GM12878 (cell line): ENCODE measurements around the gene GKN2.

Experiments
- CREM ChIP-seq: IDR thresholded peaks from 2 replicates; pipeline ENCODE4 v1.6.1; 2014; ENCODE audit warnings: antibody characterized with exemption, low read depth
- FOS ChIP-seq: IDR thresholded peaks from 3 replicates; pipeline ENCODE4 v1.6.1; 2011; ENCODE audit warnings: borderline replicate concordance; ENCODE audit not compliant: insufficient read length; ENCODE audit errors: extremely low read depth
- IRF4 ChIP-seq: IDR thresholded peaks from 2 replicates; pipeline ENCODE4 v1.6.1; 2011; ENCODE audit warnings: low read depth, low read length
- TF ChIP-seq, protein P1 (sequence below), 3 experiments: IDR thresholded peaks in 2 of 3; conservative IDR thresholded peaks in 1 of 3; 2 replicates each; pipeline ENCODE4 v1.5.1; 2011; ENCODE audit warnings: low read depth in 3 of 3, low read length in 3 of 3, mild to moderate bottlenecking in 3 of 3, control low read depth in 2 of 3, moderate library complexity in 2 of 3, inconsistent platforms in 1 of 3, mixed read lengths in 1 of 3; ENCODE audit not compliant: control insufficient read depth in 2 of 3, insufficient read depth in 1 of 3; ENCODE audit errors: extremely low read depth in 1 of 3

DNA sequence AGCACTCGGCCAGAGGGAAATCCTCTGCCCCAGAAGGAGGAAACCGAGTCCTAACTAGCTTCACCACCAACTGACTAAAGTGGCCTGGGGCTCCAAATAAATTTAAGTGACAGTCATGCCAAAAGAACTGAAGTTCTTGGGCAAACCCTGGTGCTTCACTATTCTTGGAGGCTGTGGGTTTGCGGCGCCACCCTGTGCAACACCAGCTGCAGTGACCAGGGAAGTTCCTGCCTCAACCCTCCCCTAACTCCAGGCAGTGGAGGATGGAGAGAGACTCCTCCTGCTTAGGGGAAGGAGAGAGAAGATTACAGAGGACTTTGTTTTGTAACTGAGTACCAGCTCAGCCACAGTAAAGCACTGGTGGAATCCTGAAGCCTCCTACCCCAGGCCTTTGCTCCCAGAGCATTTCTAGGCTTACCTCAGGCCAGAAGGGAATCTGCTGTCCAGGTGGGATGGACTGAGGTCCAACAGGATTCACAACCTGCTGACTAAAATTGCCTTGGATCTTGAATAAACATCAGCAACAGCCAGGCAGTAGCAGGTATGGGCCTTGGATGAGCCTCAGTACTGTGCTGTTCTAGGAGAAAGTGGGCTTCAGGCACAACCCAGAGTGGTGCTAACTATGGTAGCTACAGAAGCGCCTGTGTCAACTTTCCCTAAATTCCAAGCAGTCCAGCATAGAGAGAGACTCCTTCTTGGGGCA is 52.0 kb downstream of the GKN2 start:
- TF ChIP-seq FOS: no peak
- TF ChIP-seq, protein P1, sequence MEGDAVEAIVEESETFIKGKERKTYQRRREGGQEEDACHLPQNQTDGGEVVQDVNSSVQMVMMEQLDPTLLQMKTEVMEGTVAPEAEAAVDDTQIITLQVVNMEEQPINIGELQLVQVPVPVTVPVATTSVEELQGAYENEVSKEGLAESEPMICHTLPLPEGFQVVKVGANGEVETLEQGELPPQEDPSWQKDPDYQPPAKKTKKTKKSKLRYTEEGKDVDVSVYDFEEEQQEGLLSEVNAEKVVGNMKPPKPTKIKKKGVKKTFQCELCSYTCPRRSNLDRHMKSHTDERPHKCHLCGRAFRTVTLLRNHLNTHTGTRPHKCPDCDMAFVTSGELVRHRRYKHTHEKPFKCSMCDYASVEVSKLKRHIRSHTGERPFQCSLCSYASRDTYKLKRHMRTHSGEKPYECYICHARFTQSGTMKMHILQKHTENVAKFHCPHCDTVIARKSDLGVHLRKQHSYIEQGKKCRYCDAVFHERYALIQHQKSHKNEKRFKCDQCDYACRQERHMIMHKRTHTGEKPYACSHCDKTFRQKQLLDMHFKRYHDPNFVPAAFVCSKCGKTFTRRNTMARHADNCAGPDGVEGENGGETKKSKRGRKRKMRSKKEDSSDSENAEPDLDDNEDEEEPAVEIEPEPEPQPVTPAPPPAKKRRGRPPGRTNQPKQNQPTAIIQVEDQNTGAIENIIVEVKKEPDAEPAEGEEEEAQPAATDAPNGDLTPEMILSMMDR (IDR thresholded peaks at IDR 0.05 in 2 of 3, conservative IDR thresholded peaks at IDR 0.05 in 1 of 3; ENCODE audit: control insufficient read depth in 2 of 3, extremely low read depth in 1 of 3, insufficient read depth in 1 of 3, low read depth in 3 of 3, low read length in 3 of 3): no peak
- TF ChIP-seq IRF4: no peak
- TF ChIP-seq CREM: no peak
